Measurements from ENCODE around the gene SPOCK2. TPM values are rescaled to one million over a fixed set of nuclear protein-coding genes. Genes with fewer than 3 reads are reported as not detected.

SPOCK2 gene
- total and polyA plus RNA-seq, 10 of the 15 experiments (the other 5 are each of a cell fraction or from before 2014, with no cell fraction given) = 0.02 to 1.5 (median 0.58) TPM

DNA sequence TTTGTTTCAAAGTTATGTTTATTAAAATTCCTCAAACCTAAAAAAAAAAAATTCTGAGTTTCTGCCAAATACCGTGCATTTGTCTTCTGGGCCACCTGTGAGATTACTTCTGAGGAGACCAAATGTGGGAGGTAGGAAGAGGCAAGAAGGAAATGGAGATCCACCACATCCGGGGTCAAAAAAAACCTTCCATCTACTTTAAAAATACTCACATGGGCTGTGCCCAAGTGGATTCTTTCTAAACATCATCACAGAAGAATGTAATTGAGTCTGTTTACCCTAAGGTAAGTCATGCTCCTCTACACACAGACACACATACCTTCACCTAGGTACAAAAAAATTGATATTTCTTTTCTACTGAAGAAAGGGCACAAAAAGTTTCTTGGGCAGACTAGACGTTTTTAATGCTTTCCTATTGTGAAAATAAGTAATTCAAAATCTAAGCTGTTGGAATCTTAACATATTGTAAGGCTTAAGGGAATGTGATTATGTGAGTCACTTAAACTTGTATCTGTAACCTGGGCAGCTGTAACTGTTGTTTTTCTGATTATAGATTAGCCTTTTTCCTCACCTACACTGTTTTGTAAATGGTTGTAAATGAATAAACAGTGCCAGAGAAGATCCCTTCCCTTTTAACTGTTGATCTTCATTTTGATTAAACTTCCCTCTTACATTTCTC is 19.1 kb upstream of the SPOCK2 start (continued):
- TF ChIP-seq, protein P1, sequence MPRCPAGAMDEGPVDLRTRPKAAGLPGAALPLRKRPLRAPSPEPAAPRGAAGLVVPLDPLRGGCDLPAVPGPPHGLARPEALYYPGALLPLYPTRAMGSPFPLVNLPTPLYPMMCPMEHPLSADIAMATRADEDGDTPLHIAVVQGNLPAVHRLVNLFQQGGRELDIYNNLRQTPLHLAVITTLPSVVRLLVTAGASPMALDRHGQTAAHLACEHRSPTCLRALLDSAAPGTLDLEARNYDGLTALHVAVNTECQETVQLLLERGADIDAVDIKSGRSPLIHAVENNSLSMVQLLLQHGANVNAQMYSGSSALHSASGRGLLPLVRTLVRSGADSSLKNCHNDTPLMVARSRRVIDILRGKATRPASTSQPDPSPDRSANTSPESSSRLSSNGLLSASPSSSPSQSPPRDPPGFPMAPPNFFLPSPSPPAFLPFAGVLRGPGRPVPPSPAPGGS (IDR thresholded peaks at IDR 0.05; ENCODE audit: borderline replicate concordance, insufficient read depth, low read depth, low read length, poor library complexity, severe bottlenecking) = no peak

DNA sequence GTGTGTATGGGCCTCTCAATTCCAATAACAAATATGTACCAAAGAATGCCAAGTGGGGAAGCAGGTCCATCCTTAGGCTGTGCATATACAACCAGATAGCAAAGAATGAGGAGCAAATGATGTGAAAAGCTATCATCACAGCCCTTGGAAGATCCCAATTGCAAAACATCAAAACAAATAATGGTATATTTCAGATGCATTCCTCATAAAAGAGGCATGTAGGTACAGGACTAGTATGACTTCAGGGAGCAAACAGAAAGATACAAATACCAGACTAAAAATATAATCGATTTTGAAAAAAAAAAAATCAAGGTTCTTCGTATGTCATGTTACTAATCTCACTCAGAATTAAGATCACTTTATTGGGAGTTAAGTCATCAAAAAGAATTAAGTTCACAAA is 18.5 kb upstream of the SPOCK2 start:
- no peak overlapping the region for H3K9ac ChIP-seq (ENCODE audit: control insufficient read depth, insufficient read depth, low read length)
- no peak for ATAC-seq
- H3K27ac ChIP-seq (ENCODE audit: control insufficient read depth, insufficient read depth) = no peak overlapping the region
- ChIA-PET POLR2A (no interaction called here), CTCF (interaction anchor here (1.2 kb wide), 1 partner anchor 19 kb away, joined by 3 read pairs; no protein-coding TSS in a partner anchor), SMC1A (ENCODE audit: uncharacterized antibody, unreplicated experiment) (interaction anchor here (0.6 to 2.3 kb wide), 4 partner anchors 19 to 141 kb away, joined by 3 to 9 read pairs (median 4); no protein-coding TSS in a partner anchor), RAD21 (ENCODE audit: unreplicated experiment) (interaction anchor here (1.2 kb wide), 1 partner anchor 58 kb away, joined by 3 read pairs; no protein-coding TSS in a partner anchor)
- peaks cover 5% of the 10 kb centered on the region; the same call in 1 of the 2 replicates for H3K4me1 ChIP-seq (ENCODE audit: control insufficient read depth, insufficient read depth, low read length)
- no peaks in the 10 kb centered on the region for H3K27me3 ChIP-seq (replicated peaks in 1 of 2; ENCODE audit: control insufficient read depth in 2 of 2, insufficient read depth in 2 of 2, low read length in 1 of 2)
- no peak overlapping the region for H3K4me3 ChIP-seq
- no TSS peak for BruUV-seq (replicated peaks)
- H3K79me2 ChIP-seq (ENCODE audit: control insufficient read depth, insufficient read depth, low read length) = no peaks in the 10 kb centered on the region
- no peaks in the 10 kb centered on the region for H4K20me1 ChIP-seq (ENCODE audit: control insufficient read depth, insufficient read depth)
- intact Hi-C loops (cut with micrococcal nuclease; ENCODE audit: unreplicated experiment) (no loop called here), in situ Hi-C loops (cut with MboI) (no loop called here)
- H2AFZ ChIP-seq (ENCODE audit: control insufficient read depth, low read depth, low read length) = no peak overlapping the region
- H3K4me2 ChIP-seq (ENCODE audit: control insufficient read depth, insufficient read depth) = no peak overlapping the region
- FAIRE-seq = no peak
- no peak for DNase-seq (ENCODE audit: low read depth, low spot score)
- peaks cover 0 to 14% of the 10 kb centered on the region in 2 experiments; a peak in 3 of 4 replicates for H3K36me3 ChIP-seq (ENCODE audit: control insufficient read depth in 2 of 2, insufficient read depth in 2 of 2, low read length in 1 of 2)
- 52% methylated on average over 2 of the region's 2 CpGs for WGBS (ENCODE audit: insufficient coverage, insufficient replicate concordance, low lambda C conversion rate, missing lambda C conversion rate)
- TF ChIP-seq YBX1 (IDR thresholded peaks at IDR 0.05) (no peak), SREBF2 (IDR thresholded peaks at IDR 0.05; ENCODE audit: low read length) (no peak)
- H3K9me3 ChIP-seq (replicated peaks; ENCODE audit: control insufficient read depth, insufficient read depth, low read length) = no peaks in the 10 kb centered on the region

Data from GM12878 (cell line).